ENCODE measurements around the gene SNX32.

- TF ChIP-seq NFIC (IDR thresholded peaks at IDR 0.05; ENCODE audit: low read length) (no peak), RFX5 (IDR thresholded peaks at IDR 0.05; ENCODE audit: low read depth, low read length) (no peak), REPIN1 (CRISPR knock-in tag; IDR thresholded peaks at IDR 0.05; ENCODE audit: borderline replicate concordance, low read depth) (no peak), PREB (CRISPR knock-in tag; IDR thresholded peaks at IDR 0.05) (no peak), ZMYM4 (CRISPR knock-in tag; IDR thresholded peaks at IDR 0.05) (no peak), ESRRA (CRISPR knock-in tag; IDR thresholded peaks at IDR 0.05; ENCODE audit: low read depth) (no peak), POLR2A (IDR thresholded peaks at IDR 0.05; ENCODE audit: insufficient read depth in 1 of 2, low read depth in 2 of 2, low read length in 2 of 2) (no peak), ZNF558 (CRISPR knock-in tag; IDR thresholded peaks at IDR 0.05; ENCODE audit: borderline replicate concordance) (no peak), CTCF (CRISPR knock-in tag; IDR thresholded peaks at IDR 0.05) (no peak), REST (IDR thresholded peaks at IDR 0.05; ENCODE audit: borderline replicate concordance in 1 of 2, low read depth in 1 of 2, low read length in 2 of 2) (no peak), ZNF274 (CRISPR knock-in tag; IDR thresholded peaks at IDR 0.05) (no peak)
Observed at GRCh38 chr11:65816696-65817095, 17.1 kb upstream of the SNX32 start.
